Measurements from ENCODE around the gene UVSSA. TPM values are rescaled to one million over a fixed set of nuclear protein-coding genes. Genes with fewer than 3 reads are reported as not detected.
"Not testable (repeated sequence)": the region's sequence is repeated elsewhere in the genome, so short reads cannot be mapped to it uniquely, and the experiment has no call there.

UVSSA gene
- total and polyA plus RNA-seq, 2 donors (not counting 1 experiment from before 2014, with no cell fraction given): 4.6 to 7.6 TPM

DNA sequence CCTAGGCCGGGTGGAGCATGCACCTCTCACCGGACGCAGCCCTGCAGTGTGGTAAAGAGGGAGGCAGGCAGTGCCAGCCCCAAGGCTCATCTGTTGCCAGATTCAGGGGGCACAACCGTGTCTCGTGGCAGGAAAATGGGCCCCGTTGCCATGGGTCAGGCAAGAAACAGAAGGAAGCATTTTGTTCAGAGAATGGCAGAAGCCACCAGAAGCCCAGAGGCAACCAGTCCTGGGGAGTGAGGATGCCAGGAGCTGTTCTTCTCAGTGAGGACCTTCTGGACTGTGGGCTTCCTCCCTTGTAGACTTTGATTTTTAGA, 12.5 kb upstream of the UVSSA start:
- no peaks in the 10 kb centered on the region for H4K20me1 ChIP-seq (ENCODE audit: control insufficient read depth, extremely low read depth, insufficient read depth, low read length)
- H3K9ac ChIP-seq (ENCODE audit: insufficient read depth, low read length): no peak overlapping the region
- no peak for TF ChIP-seq EZH2 (IDR thresholded peaks at IDR 0.05; ENCODE audit: low read length, missing control alignments)
- no peak for TF ChIP-seq CTCF (conservative IDR thresholded peaks at IDR 0.05 in 1 of 2, IDR thresholded peaks at IDR 0.05 in 1 of 2; ENCODE audit: low read depth in 1 of 2, low read length in 2 of 2)
- H3K27ac ChIP-seq (ENCODE audit: insufficient read depth, low read length): no peak overlapping the region
- no peak for DNase-seq (ENCODE audit: low read depth in 2 of 2)
- H3K4me3 ChIP-seq (replicated peaks in 1 of 4; ENCODE audit: control extremely low read depth in 1 of 4, insufficient read depth in 1 of 4, low read depth in 3 of 4, low read length in 4 of 4): no peak overlapping the region
- H3K9me3 ChIP-seq (ENCODE audit: control insufficient read depth, insufficient read depth, low read depth, low read length): no peaks in the 10 kb centered on the region
- H3K36me3 ChIP-seq (ENCODE audit: control insufficient read depth, insufficient read depth, low read length): peaks cover 34% of the 10 kb centered on the region
- no peaks in the 10 kb centered on the region for H3K4me1 ChIP-seq (ENCODE audit: control insufficient read depth, extremely low read depth, insufficient read depth, low read length)
- no peak overlapping the region for H3K4me2 ChIP-seq (ENCODE audit: extremely low read depth, insufficient read depth, low read length)
- no peaks in the 10 kb centered on the region for H3K27me3 ChIP-seq (ENCODE audit: control insufficient read depth, insufficient read depth, low read length)
- H2AFZ ChIP-seq (ENCODE audit: low read length): no peak overlapping the region
- H3K79me2 ChIP-seq (ENCODE audit: control insufficient read depth, insufficient read depth, low read length): peaks cover 5% of the 10 kb centered on the region

DNA sequence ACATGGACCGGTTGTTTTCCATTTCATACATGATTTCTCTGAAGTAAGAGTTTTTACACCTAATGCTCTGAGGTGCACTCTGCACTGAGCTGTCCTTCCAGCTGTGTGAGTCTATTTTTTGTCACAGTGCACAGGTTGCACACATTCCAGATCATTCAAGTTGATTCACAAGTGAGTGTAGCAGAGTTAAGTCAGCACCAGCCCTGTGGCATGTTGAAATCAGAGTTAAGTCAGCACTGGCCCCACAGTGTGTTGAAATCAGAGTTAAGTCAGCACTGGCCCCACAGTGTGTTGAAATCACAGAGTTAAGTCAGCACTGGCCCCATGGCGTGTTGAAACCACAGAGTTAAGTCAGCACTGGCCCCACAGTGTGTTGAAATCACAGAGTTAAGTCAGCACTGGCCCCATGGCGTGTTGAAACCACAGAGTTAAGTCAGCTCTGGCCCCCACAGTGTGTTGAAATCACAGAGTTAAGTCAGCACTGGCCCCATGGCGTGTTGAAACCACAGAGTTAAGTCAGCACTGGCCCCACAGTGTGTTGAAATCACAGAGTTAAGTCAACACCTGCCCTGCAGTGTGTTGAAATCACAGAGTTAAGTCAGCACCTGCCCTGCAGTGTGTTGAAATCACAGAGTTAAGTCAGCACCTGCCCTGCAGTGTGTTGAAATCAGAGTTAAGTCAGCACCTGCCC, 11.7 kb upstream of the UVSSA start:
- H3K9ac ChIP-seq (ENCODE audit: insufficient read depth, low read length); H3K27me3 ChIP-seq (ENCODE audit: control insufficient read depth, insufficient read depth, low read length); H3K4me1 ChIP-seq (ENCODE audit: control insufficient read depth, extremely low read depth, insufficient read depth, low read length); H3K9me3 ChIP-seq (ENCODE audit: control insufficient read depth, insufficient read depth, low read depth, low read length); H3K4me3 ChIP-seq (replicated peaks in 1 of 4; ENCODE audit: control extremely low read depth in 1 of 4, insufficient read depth in 1 of 4, low read depth in 3 of 4, low read length in 4 of 4); H3K27ac ChIP-seq (ENCODE audit: insufficient read depth, low read length); H2AFZ ChIP-seq (ENCODE audit: low read length); H4K20me1 ChIP-seq (ENCODE audit: control insufficient read depth, extremely low read depth, insufficient read depth, low read length); H3K4me2 ChIP-seq (ENCODE audit: extremely low read depth, insufficient read depth, low read length); H3K79me2 ChIP-seq (ENCODE audit: control insufficient read depth, insufficient read depth, low read length): not testable (repeated sequence)
- peak; percentile 9 to 22 for DNase-seq (ENCODE audit: low read depth in 2 of 2)
- H3K36me3 ChIP-seq (ENCODE audit: control insufficient read depth, insufficient read depth, low read length): peaks cover 37% of the 10 kb centered on the region

GRCh38 chr4:1336088-1336491, 10.9 kb upstream of the UVSSA start:
- peaks cover 2% of the 10 kb centered on the region for H3K79me2 ChIP-seq (ENCODE audit: control insufficient read depth, insufficient read depth, low read length)
- H3K36me3 ChIP-seq (ENCODE audit: control insufficient read depth, insufficient read depth, low read length): peaks cover 41% of the 10 kb centered on the region
- peak; percentile 20 to 69 for DNase-seq (ENCODE audit: low read depth in 2 of 2)

More at GRCh38 chr4:1336088-1336491, 10.9 kb upstream of the UVSSA start:
- no peaks in the 10 kb centered on the region for H3K27me3 ChIP-seq (ENCODE audit: control insufficient read depth, insufficient read depth, low read length)
- no peak overlapping the region for H3K27ac ChIP-seq (ENCODE audit: insufficient read depth, low read length)
- no peak overlapping the region for H3K4me2 ChIP-seq (ENCODE audit: extremely low read depth, insufficient read depth, low read length)
- H3K9me3 ChIP-seq (ENCODE audit: control insufficient read depth, insufficient read depth, low read depth, low read length): no peaks in the 10 kb centered on the region
- no peak overlapping the region for H3K4me3 ChIP-seq (replicated peaks in 1 of 4; ENCODE audit: control extremely low read depth in 1 of 4, insufficient read depth in 1 of 4, low read depth in 3 of 4, low read length in 4 of 4)
- TF ChIP-seq EZH2 (IDR thresholded peaks at IDR 0.05; ENCODE audit: low read length, missing control alignments) (no peak), CTCF (conservative IDR thresholded peaks at IDR 0.05 in 1 of 2, IDR thresholded peaks at IDR 0.05 in 1 of 2; ENCODE audit: low read depth in 1 of 2, low read length in 2 of 2) (no peak)
- no peaks in the 10 kb centered on the region for H3K4me1 ChIP-seq (ENCODE audit: control insufficient read depth, extremely low read depth, insufficient read depth, low read length)
- H3K9ac ChIP-seq (ENCODE audit: insufficient read depth, low read length): no peak overlapping the region
- no peaks in the 10 kb centered on the region for H4K20me1 ChIP-seq (ENCODE audit: control insufficient read depth, extremely low read depth, insufficient read depth, low read length)
- H2AFZ ChIP-seq (ENCODE audit: low read length): no peak overlapping the region

Measured in fibroblast of lung (primary cell).